Activated CD4-positive, alpha-beta T cell treated with anti-CD3 and anti-CD28 coated beads for 48 hours (primary cell): ENCODE measurements around the gene MAPK8IP3.

Experiments used
- DNase-seq: peaks from one replicate; pipeline ENCODE4 v3.0.0-alpha.2; 2020

Gene MAPK8IP3

DNA sequence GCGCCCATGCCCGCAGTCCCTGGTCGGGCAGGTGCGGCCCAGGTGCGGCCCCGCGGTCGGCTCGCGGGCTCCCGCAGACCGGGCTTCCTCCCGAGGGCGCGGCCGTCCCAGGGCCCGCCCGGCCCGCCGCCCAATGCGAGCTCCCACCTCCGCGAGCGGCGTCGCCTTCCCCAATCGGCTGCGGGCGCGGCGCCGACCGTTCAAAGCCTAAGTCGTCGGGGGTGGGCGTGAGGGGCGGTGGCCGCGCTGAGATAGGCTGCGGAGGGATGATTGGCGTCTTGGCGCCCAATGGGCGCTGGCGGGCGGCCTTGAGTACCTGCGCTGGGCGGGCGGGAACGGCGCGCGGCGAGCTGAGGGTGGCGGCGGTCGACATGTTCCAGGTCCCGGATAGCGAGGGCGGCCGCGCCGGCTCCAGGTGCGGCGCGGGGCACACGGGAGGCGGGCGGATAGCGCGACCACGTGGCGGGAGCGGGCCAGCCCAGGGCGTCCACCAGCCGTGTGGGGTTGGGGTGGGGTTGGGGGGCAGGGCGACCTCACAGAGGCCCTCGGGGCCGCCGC, 28.0 kb upstream of the MAPK8IP3 start, which contains the start of gene JPT2:
Gene JPT2, plus strand, starts transcription at position 338 of the 558 bp plus-strand sequence. Its CDS starts 34 bp downstream, at position 372.
- DNase-seq: peak; percentile 98

DNA sequence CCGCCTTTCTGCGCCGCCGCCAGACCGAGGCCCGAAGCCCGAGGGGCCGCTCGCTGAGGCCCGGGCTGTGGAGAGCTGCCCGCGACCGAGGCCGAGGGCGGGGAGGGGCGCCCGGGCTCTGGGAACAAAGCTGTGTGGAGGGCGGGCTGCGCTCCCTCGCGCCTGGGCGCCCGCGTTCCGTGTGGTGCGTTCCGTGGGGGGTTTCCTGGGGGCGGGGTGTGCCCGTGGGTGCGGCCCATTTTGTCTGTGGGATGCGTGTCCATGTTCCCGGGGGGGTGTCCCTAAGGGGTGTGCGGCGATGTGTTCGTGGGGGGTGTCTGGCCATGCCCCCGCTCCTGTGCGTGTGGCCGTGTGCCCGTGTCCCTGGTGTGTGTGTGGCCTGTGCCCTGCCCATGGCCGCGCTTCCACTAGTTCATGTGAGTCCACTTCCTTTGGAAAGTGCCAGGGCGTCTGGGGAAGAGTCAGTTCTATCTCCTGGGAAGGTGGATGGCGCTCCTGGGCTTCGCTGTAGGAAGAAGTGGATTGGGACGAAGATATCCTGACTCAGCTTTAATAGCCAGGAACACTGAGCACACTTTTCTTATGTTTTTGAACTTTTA, 27.4 kb upstream of the MAPK8IP3 start:
- peak; percentile 60 for DNase-seq

DNA sequence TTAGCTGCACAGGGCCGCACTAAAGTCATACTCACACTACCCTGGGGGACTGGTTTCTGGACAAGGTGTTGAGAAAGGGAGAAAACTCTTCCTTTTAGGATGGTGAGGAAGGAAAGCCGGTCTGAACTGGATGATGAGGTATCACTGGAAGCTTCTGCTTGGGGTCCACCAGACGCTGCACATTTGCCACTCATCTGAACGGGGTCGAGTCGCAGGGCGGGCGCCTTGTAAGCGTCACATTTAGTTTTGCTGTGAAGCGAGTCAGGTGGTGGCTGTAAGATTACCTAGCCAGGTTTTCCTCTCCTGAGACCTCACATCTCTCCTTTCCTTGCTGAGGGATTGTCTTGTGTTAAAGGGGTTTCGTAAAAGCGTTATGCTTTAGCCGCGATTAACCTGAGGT, 25.6 kb upstream of the MAPK8IP3 start:
- no peak for DNase-seq

DNA sequence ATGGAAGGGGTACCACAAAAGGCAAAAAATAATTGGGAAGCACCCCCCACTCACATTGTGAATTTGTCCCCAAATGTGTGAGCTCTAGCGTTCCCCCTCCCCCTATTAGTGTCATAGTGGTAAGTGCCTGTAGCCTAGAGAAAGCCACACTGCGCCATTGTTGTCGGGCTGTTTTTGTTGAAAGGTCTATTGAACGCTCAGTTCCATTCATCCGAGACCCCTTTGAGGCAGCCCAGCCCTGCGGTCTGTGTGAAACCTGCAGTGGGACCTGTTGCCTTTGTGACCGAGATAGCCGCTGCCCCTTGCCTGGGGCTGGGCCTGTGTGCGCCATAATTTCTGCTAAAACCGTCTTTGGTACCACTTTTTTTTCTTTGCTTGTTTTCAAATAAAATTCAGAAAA, 25.0 kb upstream of the MAPK8IP3 start:
- DNase-seq: no peak

DNA sequence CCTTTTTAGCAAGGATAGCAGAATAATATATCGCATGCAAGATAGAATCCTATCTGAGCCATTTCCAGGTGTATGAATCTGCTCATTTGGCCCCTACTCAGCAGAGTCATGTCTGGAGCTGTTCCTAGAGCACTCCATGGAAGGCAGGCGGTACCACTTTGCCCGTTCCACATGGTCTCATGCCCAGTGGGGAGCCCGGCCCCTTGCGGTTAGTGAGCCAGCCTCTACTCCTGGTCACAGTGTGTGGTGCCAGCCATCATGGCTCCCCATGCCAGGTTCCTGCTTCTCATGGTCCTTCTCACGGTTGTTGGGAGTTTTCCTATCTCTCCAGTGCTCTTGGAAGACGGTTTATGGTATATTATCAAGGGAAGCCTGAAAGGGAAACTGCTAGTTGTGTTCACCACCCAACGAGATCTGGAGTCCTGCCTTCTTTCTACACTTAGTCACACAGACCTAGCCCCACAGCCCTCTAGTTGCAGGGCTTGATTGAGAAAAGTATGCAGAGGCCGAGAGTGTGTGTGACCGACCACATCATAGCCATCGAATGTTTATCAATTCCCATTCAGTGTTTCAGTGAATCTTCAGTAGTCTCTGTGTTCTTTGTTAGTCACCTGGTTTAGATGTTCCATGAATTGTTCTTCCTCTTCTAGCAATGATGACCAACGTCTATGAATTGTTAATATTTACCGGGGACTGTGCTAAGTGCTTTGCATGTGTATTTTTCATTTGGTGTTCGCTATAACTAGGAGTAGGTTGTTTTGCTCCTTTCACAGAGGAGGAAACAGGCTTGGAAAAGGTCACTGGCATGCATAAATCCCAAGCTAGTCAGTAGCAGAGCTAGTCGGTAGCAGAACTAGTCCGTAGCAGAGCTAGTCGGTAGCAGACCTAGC, 18.3 kb upstream of the MAPK8IP3 start:
- DNase-seq: no peak

DNA sequence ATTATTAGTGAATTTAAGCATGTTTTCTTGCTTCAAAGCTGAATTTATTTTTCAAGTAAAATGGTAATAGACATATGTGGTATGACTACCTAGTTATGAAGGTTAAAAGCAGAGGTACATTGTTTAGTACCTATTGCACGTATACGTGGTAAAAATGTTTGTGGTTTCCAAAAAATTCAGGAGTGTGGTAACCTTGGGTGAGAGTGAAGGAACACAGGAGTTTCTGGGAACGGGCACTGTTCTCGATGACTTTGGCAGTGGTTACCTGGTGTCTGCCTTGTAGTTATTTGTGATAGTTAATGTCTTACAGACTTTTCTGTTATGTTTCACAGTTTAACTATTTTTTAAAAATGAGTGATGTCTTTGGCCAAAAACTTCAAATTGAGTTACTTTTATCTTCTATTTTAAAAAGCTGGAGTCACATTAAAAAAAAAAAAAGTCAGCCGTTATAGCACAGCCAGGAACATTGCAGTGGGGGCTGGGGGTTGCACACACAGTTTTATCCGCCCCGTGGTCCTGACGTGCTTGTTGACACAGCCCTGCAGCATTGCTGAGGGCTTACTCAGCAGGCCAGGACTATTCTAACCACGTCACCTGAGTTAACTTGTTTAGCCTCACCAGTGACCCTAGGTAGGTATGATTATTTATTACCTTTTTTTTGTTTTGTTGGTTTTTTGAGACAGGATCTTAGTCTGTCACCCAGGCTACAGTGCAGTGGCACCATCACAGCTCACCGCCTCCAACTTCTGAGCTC, 17.0 kb upstream of the MAPK8IP3 start:
- no peak for DNase-seq

DNA sequence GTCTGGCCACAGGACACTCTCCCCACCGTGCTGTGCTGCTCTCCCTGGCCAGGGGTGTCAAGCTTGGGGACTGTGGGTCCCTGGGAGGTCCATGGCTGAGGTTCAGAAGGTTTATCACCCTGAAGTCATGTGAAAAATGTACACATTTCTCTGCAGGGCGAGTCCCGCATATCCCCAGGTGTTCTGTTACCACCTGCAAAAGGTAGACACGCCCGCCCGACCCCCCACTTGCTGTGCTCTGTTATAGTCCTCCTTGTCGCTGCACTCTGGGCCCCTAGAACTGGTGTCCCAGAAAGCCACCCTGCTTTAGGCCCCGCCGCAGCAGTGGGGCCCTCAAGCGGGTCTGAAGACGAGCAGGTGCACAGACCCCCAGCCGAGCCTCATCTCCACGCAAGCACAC, 16.1 kb upstream of the MAPK8IP3 start:
- no peak for DNase-seq

DNA sequence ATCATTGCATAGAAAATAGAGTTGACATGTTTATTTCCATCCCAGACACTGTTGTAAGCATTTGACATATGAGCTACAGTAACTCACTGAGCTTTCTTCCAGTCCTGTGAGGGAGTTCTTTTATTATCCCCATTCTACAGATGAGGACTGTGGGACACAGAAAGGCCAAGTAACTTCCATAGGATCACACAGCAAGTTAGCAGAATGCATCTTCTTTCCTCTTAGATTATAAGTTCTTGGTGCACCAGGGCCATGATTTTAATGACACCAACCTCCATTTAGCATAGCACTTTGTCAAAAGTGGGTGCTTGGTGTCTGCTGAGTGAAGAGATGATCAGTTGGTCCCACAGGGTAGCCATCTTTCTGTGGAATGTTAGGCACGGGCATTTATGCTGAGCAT, 15.2 kb upstream of the MAPK8IP3 start:
- no peak for DNase-seq

DNA sequence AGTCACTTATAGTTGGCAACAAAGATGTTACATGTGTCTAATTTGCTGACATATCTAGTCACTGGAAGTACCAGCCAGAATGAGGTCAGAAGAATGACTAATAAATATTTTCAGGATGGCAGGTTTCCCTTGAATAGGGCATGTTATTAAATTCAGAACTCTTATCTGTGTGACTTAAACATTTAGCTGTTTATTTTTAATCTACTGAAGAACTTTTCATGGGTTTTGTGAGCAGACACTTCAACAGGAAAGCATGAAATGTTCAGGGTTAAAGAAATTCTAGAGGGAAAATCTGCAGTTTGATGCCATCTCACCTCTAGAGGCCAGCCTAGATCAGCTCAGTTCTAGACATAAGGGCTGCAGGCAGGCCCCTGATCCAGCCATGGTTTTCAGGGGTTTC, 14.7 kb upstream of the MAPK8IP3 start:
- no peak for DNase-seq

DNA sequence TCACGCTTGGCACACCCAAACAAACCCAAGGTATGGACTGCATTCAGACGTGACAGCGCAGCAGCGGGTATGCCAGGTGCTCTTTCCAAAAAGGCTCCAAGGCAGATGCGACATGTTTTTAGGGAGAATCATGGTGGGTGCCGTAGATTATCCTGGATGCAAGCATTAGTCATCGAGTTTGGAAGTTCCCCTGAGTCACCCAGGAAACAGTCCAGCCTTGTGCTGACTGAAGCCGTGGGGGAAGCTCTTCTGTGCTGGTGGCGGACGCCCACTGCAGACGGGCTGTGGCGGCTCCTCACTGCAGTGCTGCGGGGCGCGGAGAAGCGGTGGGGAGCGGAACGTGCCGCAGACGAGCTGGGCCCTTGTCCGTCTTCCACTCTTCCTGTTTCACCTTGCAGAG, 14.0 kb upstream of the MAPK8IP3 start:
- DNase-seq: no peak

DNA sequence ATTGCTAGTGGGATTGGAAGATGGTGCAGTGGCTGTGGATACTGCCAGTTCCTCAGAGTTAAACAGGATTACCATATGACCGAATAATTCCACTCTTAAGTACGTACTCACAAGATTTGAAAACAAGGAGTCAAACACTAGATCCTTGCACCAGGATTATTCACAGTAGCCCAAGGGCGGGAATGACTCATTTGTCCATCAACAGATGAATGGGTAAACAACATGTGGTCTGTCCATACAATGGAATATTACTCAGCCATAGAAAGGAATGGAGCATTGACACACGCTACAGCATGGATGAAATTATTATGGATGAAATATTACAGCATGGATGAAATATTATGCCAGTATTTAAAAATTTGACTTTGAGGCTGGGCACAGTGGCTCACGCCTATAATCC, 9.1 kb upstream of the MAPK8IP3 start:
- DNase-seq: no peak

DNA sequence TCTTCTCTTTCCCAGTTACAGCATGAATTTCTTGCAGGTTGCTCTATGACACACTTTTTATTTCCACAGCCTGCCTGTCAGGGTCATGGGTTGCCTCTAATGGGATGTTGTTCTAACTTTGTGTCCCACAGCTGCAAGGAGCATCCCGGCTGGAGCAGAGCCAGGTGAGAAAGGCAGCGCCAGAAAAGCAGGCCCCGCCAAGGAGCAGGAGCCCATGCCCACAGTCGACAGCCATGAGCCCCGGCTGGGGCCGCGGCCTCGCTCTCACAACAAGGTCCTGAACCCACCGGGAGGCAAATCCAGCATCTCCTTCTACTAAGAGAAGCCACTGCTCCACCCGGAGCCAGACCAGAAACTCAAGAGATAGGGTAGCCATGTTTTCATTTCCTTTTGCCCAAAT, 7.3 kb upstream of the MAPK8IP3 start:
- DNase-seq: no peak

DNA sequence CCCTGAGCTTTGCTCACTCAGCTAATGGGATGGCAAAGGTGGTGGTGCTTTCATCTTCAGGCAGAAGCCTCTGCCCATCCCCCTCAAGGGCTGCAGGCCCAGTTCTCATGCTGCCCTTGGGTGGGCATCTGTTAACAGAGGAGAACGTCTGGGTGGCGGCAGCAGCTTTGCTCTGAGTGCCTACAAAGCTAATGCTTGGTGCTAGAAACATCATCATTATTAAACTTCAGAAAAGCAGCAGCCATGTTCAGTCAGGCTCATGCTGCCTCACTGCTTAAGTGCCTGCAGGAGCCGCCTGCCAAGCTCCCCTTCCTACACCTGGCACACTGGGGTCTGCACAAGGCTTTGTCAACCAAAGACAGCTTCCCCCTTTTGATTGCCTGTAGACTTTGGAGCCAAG, 5.7 kb upstream of the MAPK8IP3 start:
- DNase-seq: no peak

DNA sequence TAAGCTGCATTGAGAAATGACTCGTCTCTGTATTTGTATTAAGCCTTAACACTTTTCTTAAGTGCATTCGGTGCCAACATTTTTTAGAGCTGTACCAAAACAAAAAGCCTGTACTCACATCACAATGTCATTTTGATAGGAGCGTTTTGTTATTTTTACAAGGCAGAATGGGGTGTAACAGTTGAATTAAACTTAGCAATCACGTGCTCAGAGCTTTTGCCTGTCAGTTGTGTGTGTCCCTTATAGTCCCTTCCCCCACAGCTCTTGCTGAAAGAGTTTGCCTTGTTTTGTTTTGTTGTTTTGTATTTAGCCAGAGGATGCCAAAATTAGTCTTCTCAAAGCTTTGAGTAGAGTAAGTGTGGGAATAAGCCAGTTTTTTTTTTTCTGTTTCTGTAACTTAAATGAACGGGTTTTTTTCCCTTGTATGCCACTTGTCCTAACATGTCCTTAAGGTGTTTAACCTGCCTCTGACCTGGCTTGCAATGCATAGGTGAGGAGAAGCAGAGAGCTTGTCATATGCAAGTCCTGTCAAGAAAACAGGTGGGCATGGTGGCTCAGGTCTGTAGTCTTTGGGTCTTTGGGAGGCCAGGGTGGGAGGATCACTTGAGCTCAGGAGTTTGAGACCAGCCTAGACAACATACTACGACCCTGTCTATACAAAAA, 4.6 kb upstream of the MAPK8IP3 start:
- no peak for DNase-seq

DNA sequence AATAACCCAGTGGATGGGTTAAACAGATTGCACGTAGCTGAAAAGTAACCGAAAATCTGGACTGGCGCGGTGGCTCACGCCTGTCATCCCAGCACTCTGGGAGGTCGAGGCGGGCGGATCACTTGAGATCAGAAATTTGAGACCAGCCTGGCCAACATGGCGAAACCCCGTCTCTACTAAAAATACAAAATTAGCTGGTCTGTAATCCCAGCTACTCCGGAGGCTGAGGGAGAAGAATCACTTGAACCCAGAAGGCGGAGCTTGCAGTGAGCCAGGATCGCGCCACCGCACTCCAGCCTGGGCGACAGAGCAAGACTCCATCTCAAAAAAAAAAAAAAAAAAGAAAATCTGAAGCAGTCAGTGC, 689 bp upstream of the MAPK8IP3 start:
- peak; percentile 53 for DNase-seq

DNA sequence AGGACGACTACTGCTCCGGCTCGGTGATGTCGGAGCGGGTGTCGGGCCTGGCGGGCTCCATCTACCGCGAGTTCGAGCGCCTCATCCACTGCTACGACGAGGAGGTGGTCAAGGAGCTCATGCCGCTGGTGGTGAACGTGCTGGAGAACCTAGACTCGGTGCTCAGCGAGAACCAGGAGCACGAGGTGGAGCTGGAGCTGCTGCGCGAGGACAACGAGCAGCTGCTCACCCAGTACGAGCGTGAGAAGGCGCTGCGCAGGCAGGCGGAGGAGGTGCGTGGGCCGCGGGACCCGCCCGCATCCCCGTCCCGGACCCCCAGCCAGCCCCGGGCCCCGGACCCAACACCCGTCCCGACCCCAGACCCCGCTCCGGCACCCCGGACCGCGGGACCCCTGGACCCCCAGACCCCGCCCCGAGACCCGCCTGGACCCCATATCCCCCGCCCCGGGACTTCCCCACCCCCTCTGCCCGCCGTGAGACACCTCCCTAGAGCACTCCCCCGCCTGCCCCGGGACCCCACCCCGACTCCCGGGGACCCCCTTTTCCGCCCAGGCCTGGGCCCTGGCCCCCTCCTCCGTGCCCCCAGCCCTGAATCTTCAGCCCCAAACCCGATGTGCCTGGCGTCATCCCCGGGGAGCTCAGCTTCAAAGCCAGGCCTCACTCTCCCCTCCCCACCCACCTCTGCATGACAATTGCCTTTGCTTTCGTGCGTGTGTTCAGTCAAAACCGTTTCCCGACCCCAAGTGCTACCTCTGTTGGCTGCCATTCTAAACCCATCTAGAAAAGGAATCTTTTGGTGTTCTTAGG, 594 bp downstream of the MAPK8IP3 start:
- peak; percentile 63 for DNase-seq

DNA sequence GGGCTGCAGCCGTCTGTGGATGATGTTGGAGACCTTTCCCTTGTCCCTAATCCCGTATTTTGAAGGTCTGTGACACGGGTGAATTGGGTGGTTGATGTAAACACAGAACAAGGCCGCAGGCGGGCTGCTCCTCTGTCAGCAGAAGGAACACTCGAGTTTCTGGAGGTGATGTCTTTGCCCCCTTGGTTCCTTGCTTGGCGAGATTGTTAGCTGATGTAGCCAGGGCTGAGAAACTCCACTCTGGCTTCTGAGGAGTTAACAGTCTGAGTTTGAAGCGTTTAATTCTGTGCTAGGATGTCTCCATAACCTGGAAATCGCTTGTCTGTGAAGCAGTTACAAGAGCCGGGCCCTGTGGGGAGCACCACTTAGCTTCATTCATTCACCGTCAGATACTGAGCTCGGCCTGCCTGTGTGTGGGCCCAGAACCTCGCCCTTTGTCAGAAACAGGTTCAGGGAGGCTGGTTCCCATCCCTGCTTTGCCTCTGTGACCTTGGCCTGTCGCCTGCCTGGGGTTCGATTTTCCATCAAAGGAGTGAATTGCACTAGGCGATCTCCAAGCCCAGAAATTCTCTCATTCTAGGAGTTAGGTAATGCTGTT, 1.3 kb downstream of the MAPK8IP3 start:
- peak; percentile 24 for DNase-seq

DNA sequence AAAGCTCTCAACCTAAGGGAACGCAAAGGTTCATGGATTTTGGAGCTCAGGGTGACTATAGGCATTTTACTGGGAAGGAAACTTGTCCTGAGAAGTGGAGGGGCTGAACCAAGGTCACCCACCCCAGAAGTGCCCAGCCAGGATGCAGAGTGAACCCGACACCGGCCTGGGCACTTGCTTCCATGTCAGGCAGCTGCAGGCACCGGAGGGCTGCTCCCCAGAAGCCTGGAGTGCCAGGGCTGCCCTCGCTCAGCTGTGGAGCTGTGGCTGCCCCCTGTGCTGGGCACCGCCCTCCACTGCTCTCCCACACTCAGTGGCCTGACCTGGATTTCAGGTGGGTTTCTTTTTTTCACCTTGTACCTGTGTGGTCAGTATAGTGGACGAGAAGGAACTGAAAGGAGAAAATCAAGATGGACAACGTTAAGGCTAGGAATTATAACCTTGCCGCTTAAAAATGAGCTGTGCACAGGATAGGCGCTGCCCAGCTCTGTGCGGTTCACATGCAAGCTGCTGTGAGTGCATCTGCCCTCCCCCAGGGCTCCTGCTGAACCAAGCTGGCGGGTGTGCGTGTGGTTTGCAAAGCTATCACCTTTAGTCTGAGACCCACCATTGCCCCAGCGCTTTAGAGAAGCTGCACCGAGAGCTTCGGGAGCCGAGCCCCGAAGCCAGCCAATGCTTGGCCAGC, 2.2 kb downstream of the MAPK8IP3 start:
- no peak for DNase-seq

DNA sequence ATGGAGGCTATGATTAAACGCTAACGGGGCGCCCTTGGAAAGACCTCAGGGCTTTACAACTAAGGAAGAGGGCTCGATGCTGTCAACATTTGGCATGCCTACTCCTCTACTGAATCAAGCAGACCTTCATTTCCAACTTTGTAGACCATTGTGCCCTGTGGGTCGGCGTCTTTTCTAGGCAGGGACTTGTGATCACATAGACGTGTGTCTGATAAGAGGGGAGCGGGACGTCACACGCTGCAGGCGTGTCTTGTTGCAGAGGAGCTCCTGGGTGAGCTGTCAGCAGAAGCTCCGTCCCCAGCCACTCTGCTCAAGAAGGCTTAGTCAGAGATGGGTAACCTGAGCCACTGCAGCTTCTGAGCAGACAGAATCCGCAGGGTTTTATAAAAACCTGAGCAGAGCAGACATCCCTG, 2.8 kb downstream of the MAPK8IP3 start:
- DNase-seq: no peak

DNA sequence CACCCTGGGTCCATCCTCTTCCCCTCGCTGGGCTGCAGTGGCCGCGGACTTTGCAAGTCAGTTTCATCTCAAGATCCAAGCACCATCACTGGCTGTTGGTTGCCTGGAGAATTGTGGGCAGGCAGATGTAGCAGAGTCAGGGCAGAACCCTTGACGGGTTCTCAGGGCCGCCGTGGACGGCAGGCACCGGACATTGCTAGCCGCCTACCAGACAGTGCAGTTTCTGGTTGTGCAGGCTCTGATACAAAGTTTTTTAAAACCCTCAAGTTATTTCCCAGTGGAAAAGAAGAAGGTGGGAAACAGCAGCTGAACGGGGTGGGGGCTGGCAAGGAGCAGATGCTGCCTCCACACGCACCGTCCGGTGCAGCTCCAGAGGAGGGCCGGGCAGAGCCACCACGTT, 3.4 kb downstream of the MAPK8IP3 start:
- DNase-seq: no peak
